Fibroblast of mammary gland (primary cell): ENCODE data around the gene KIAA0825.

ENCODE experiments used
- DNase-seq: peaks from one replicate; pipeline ENCODE4 v3.0.0-alpha.2; 2010; ENCODE audit warnings: low read depth
- H3K4me3 ChIP-seq: 2 replicates; pipeline ENCODE4 v1.5.1; 2011; ENCODE audit warnings: low read depth, mild to moderate bottlenecking, low read length, moderate library complexity; ENCODE audit not compliant: control insufficient read depth
- CTCF ChIP-seq: conservative IDR thresholded peaks from 2 replicates; pipeline ENCODE4 v1.5.1; 2011; ENCODE audit warnings: low read depth, low read length, inconsistent platforms; ENCODE audit not compliant: control insufficient read depth, insufficient read depth

The KIAA0825 gene

GRCh38 chr5:94314460-94315131 lies 303.8 kb downstream of the KIAA0825 start:
- peak; percentile 10 for DNase-seq
- H3K4me3 ChIP-seq = no peak overlapping the region
- no peak for TF ChIP-seq CTCF

GRCh38 chr5:94313696-94314095 lies 304.7 kb downstream of the KIAA0825 start:
- H3K4me3 ChIP-seq = no peak overlapping the region
- no peak for DNase-seq
- no peak for TF ChIP-seq CTCF

- no peak overlapping the region for H3K4me3 ChIP-seq
- no peak for DNase-seq
- no peak for TF ChIP-seq CTCF
These were observed 305.2 kb downstream of the KIAA0825 start for GRCh38 chr5:94313188-94313587.

GRCh38 chr5:94312298-94312697 lies 306.1 kb downstream of the KIAA0825 start:
- no peak overlapping the region for H3K4me3 ChIP-seq
- no peak for DNase-seq
- TF ChIP-seq CTCF = no peak

GRCh38 chr5:94310833-94311232 lies 307.6 kb downstream of the KIAA0825 start:
- TF ChIP-seq CTCF = no peak
- DNase-seq = no peak
- no peak overlapping the region for H3K4me3 ChIP-seq

GRCh38 chr5:94309141-94309540 lies 309.3 kb downstream of the KIAA0825 start:
- H3K4me3 ChIP-seq = no peak overlapping the region
- no peak for TF ChIP-seq CTCF
- no peak for DNase-seq

DNA sequence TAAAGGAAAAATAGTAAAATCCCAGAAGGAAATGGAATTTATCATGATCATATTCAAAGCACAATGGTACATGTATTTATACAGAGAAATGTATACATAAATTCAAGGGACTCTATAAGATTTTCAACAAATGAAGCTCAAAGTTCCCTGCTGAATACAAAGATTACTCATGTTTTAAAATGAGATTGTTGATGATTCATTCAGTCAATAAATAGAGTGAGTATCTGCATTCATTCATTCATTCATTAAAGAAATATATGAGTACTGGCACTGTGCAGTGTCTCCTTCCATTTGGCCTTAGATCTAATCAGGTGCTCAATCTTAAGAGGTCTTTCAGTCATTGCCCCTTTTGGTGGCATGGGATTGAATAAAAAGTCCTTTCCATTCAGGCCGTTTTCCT lies 310.0 kb downstream of the KIAA0825 start:
- H3K4me3 ChIP-seq = no peak overlapping the region
- DNase-seq = no peak
- no peak for TF ChIP-seq CTCF
